ENCODE data around the gene AGPS.

- TF ChIP-seq POLR2AphosphoS5 (IDR thresholded peaks at IDR 0.05; ENCODE audit: low read depth, low read length) (no peak), SIN3A (IDR thresholded peaks at IDR 0.05; ENCODE audit: borderline replicate concordance, insufficient read depth, low read length) (no peak), TAF1 (IDR thresholded peaks at IDR 0.05; ENCODE audit: borderline replicate concordance, insufficient read depth, low read length) (no peak)
Observed at GRCh38 chr2:177460973-177461585, 68.5 kb downstream of the AGPS start.
